Measurements from ENCODE around the gene RBM20.

GRCh38 chr10:110818311-110819256, 174.4 kb downstream of the RBM20 start:
- TF ChIP-seq POLR2A (IDR thresholded peaks at IDR 0.05) (no peak), CTCF (IDR thresholded peaks at IDR 0.05) (no peak), POLR2AphosphoS5 (IDR thresholded peaks at IDR 0.05) (peak in 2 of 3 donors; percentile 67 to 69), EP300 (IDR thresholded peaks at IDR 0.05) (no peak)

Data from stomach (tissue), 4 donors.